ENCODE data around the gene NR3C2.

The NR3C2 gene

GRCh38 chr4:148434075-148434773, 8.0 kb downstream of the NR3C2 start:
- TF ChIP-seq, protein P1, sequence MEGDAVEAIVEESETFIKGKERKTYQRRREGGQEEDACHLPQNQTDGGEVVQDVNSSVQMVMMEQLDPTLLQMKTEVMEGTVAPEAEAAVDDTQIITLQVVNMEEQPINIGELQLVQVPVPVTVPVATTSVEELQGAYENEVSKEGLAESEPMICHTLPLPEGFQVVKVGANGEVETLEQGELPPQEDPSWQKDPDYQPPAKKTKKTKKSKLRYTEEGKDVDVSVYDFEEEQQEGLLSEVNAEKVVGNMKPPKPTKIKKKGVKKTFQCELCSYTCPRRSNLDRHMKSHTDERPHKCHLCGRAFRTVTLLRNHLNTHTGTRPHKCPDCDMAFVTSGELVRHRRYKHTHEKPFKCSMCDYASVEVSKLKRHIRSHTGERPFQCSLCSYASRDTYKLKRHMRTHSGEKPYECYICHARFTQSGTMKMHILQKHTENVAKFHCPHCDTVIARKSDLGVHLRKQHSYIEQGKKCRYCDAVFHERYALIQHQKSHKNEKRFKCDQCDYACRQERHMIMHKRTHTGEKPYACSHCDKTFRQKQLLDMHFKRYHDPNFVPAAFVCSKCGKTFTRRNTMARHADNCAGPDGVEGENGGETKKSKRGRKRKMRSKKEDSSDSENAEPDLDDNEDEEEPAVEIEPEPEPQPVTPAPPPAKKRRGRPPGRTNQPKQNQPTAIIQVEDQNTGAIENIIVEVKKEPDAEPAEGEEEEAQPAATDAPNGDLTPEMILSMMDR (IDR thresholded peaks at IDR 0.05) = no peak

GRCh38 chr4:148431401-148431800, 10.8 kb downstream of the NR3C2 start:
- TF ChIP-seq, protein P1 (IDR thresholded peaks at IDR 0.05) = no peak

DNA sequence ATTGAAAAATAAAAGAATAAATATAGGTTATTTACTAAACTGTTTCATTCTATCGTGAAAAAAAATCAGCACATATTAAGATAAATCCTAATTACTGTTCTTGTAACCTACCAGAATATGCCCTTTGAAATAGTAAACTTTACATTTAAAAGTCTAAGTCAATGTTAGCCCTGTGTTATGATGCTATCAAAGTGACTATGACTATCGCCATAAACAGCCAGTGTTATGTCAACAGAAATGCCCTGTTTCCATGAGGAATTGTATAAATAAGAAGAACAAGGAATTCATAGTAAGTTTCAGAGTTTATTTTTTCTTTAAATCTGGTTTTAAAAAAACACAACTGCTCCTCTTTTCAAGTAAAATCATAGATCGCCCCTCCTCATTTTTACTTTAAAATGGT, 11.4 kb downstream of the NR3C2 start:
- TF ChIP-seq, protein P1 (IDR thresholded peaks at IDR 0.05) = no peak

DNA sequence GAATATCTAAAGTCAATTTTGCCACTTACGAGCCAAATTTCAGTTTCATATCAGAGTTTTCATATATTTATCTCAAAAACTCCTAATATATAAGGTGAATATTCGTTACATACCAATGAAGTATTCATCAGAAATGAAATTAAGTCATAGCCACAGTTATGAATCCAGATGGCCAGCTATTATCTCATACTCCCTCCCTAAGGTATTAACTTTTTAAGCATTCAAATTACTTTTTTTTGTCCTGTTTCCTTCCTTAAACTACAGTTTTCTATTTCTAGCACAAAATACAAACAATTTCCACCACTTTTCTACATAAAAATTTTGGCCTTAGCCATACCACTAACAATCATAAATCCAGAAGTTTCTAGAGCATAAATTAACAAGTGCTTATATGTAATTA, 13.0 kb downstream of the NR3C2 start:
- TF ChIP-seq, protein P1 (IDR thresholded peaks at IDR 0.05) = no peak

DNA sequence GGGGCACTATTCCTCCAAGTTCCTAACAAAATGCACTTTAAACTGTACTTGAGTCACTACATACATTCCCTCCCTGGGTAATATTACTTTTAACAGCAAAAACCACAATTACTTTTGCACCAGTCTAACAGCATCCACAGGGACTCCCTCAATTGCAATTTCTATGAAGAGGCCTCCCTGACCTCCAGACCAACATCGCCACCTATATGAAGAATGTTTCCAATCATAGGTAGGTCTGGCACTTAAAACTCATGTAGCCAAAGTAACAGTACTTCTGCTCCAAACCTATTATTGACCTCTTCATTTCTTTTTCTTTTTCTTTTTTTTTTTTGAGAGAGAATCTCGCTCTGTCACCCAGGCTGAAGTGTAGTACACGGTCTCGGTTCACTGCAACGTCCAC, 15.6 kb downstream of the NR3C2 start:
- TF ChIP-seq, protein P1 (IDR thresholded peaks at IDR 0.05) = no peak

- TF ChIP-seq, protein P1 (IDR thresholded peaks at IDR 0.05) = no peak
These were observed 16.7 kb downstream of the NR3C2 start for GRCh38 chr4:148425327-148426110.

GRCh38 chr4:148420397-148420796, 21.8 kb downstream of the NR3C2 start:
- TF ChIP-seq, protein P1 (IDR thresholded peaks at IDR 0.05) = no peak
